Kasumi-1 (cell line): ENCODE measurements around the gene HPGDS.
"Not testable (repeated sequence)": the region's sequence is repeated elsewhere in the genome, so short reads cannot be mapped to it uniquely, and the experiment has no call there.

Experiments
- DNase-seq, 2 experiments: peaks; one replicate each; lab custom pipeline; 2025; lab: John Stamatoyannopoulos, UW

HPGDS gene

DNA sequence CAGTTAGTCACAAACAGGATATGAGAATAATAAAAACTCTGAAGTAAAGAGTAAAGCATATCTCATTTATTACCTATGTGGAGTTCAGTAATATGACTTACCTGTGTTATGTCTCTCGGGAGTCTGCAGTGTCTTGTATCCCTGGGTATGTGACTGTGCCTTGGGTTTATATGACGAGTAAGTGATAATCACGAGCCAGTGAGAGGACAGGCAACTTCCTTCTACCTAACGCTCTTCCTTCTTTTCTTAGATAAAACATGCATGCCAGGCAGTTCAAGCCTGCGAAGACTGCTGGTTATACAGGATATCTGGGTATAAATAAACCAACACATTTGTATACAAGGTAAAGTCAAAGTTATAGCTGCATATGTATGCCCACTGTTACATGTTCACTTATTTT lies at the start of gene HPGDS:
HPGDS (minus strand) TSS at position 143 of the 400 bp plus-strand sequence. CDS start 8,207 bp downstream, outside the sequence.
- peak in 1 of 2 experiments; percentile 22 for DNase-seq

DNA sequence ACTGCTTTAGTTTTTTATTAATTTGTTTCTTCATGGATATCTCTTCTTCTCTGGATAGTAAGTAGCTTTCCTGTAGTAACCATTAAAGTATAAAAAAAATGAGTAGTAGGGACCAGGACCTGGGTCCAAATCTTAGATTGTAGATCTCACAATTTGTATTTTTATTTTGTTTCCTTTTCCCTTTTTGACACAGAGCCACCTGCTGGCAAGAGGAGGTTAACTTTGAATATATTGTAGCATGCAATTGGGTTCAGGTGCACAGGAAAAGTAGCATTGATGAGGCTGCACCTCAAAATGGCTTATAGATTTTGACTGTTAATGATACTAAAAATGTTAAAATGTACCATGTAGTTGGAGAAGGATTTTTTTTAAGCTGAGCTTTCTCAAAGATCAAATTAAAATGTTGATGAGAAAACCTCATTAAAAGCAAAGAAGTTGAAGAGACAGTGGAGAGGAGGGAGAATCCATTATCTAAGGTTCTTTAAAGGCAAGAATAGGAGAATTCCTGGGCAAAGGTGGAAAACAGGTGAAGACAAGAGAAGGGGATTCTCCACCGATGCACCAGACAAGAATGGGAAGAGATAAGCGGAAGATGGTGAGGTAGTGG lies 48.3 kb upstream of the HPGDS start:
- peak; percentile 36 to 40 for DNase-seq

DNA sequence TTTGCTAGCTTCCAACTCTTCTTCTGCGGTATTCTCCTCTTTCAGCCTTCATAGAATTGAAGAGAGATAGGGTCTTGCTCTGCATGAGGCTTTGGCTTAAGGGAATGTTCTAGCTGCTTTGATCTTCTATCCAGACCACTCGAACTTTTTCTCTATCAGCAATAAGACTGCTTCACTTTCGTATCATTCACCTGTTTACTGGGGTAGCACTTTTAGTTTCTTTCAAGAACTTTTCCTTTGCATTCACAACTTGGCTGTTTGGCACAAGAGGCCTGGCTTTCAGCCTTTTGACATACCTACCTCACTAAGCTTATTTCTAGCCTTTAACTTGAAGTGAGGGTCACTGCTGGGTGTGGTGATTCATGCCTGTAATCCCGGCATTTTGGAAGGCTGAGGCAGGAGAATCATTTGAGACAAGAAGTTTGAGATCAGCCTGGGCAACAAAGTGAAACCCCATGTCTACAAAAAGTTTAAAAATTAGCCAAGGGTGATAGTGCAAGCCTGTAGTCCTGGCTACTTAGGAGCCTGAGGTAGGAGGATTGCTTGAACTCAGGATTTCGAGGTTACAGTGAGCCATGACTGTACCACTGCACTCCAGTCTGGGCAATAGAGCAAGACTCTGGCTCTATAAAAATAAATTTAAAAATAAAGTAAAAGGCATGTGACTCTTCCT lies 47.1 kb upstream of the HPGDS start:
- no peak for DNase-seq

DNA sequence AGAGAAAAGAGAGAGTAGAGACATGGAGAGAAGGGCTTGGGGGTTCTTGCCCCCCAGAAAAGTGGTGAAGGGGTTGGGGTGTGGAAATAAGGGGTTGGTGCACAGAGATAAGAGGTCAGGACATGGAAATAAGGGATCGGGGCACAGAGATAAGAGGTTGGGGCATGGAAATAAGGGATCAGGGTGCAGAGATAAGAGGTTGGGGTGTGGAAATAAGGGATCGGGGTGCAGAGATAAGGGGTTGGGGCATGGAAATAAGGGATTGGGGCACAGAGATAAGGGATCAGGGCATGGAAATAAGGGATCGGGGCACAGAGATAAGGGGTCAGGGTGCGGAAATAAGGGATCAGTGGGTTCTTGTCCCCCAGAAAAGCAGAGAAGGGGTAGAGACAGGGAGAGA lies 45.3 kb upstream of the HPGDS start:
- not testable (repeated sequence) for DNase-seq

DNA sequence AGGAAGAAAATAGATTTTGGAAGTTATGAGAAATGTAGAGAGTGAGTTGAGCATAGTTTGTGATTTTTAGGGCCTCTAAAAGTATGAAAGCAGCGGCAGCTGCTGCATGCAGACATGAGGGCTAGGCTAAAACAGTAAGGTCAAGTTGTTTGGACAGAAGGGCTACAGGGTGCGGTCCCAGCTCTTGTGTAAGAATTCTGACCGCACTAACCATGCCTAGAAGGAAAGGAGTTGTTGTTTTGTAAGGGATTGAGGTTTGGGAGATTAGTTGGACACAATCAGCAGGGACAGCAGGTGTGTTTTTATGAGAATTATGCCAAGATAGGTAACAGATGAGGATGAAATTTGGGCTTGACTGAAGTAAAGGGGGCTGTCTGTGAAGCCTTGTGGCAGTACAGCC lies 42.8 kb upstream of the HPGDS start:
- DNase-seq: not testable (repeated sequence)

DNA sequence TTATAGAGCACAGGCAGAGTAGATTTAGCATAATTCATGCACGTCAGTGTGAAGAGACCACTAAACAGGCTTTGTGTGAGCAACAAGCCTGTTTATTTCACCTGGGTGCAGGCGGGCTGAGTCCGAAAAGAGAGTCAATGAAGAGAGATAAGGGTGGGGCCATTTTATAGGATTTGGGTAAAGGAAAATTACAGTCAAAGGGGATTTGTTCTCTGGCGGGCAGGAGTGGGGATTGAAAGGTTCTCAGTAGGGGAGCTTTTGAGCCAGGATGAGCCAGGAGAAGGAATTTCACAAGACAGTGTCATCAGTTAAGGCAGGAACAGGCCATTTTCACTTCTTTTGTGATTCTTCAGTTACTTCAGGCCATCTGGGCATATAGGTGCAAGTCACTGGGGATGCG lies 40.3 kb upstream of the HPGDS start:
- DNase-seq: not testable (repeated sequence)

DNA sequence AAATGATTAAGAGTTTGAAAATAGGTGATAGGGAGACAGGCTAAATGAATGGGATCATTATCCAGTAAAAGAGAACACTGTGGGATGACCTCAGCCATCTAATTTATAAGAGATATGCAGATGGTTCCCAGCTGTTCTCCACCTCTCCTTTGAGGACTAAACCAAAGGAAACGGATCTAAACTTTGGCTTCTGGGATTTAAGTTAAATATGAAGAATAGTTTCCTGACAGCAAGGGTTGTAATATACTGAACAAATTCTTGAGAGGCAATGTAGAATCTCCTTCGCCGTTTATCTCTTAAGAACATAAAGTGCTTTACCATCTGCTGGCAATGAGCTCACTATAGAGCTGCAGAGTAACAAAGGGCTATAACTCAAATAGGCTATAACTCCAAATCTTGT lies 35.4 kb upstream of the HPGDS start:
- DNase-seq: no peak

DNA sequence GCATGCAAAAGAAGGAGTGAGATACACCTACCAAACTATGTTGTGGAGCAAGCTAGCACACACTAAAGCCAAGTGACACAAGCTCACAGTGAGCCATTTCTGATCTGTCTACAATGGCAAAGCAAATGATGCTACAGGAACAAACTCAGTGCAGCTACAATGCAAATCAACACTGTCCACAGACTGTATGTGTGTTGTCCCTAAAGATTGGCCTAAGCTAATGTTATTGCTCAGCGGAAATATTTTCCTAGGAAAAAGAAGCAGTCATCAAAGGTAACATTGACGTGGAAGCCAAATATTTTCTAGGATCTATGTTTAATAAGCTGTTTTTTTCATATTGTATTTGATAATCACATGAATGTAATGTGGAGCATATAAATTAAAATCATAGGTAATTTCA lies 34.7 kb upstream of the HPGDS start:
- DNase-seq: no peak

DNA sequence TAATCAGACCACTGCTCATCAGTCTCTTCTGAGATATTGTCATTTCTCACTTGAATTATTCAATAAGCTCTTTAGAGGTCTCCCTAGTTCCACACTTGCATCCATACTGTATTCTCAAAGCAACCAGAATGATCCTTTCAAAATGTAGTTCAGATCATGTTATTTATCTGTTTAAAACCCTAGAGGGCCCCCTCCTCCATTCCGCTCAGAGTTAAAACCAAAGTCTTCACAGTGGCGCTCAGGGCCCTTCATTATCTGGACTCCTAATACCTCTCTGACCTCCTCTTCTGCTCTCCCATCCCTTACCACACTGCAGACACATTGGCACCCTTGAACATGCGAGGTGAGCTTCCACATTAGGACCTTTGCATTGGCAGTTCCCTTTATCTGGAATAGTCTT lies 32.7 kb upstream of the HPGDS start:
- DNase-seq: no peak

DNA sequence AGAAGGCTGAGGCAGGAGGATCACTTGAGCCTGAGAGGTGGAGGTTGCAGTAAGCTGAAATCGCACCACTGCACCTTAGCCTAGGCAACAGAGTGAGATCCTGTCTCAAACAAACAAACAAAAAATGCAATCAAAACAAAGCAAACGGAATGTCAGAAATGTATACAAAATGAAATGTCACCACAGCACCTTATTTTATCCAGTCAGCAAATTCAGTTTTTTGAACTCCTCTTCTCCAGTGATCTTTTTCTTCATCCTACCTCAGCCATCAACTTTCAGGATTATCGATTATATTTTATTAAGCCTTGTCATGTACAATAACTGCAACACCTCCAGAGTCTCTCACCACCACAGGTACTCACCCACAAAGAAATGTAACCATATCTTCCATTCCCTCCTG lies 31.1 kb upstream of the HPGDS start:
- no peak for DNase-seq

DNA sequence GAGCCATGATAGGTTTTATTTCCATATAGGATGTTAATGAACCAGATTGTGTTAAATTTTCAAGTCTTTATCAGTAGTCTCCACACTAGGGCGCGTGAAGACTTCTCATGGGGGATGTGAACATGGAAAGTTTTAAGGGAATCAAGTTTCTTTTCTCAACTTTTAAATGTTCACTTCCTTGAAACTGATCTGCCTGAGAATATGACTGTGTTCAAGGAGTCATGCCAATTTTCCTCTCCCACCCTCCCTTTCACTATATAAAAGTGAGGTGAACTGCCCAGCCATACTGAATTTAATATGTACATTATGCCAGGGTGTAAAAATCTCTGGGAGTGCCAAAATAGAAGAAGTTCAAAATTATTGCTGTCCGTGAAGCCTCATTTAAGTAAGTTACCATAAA lies 30.4 kb upstream of the HPGDS start:
- no peak for DNase-seq

DNA sequence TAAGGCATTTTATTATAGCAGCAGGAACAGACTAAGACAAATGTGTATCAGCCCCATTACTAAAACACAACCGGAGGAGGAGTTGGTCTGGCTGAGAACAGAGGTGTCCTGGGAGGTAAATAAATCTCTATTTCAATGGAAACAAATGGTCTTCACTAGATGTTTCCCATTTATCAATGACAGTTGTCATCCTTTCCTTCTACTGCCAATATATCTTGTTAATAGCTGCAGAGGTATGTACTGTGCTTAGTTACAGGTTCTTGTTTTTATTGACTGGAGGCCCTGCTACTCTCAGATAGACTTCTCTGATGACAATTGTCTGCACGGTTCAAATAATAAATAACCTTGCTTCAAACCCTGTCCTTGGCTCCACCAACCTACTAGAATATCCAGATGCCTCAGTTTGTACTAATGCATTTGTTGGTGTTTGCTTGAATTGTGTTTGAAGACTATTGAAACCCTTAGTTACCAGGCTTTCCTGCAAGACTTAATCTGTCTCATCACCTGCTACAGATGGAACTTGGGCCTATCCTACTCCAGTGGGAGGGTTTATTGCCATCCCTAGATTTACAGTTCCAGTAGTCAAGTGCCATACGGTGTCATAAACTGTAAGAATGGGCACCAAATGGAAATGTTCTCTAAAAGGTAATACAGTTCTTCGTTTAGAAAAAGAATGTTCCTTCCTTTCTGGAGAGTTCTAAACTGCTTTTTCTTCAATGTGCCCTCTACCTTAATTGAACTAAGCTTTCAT lies 29.8 kb upstream of the HPGDS start:
- DNase-seq: no peak

DNA sequence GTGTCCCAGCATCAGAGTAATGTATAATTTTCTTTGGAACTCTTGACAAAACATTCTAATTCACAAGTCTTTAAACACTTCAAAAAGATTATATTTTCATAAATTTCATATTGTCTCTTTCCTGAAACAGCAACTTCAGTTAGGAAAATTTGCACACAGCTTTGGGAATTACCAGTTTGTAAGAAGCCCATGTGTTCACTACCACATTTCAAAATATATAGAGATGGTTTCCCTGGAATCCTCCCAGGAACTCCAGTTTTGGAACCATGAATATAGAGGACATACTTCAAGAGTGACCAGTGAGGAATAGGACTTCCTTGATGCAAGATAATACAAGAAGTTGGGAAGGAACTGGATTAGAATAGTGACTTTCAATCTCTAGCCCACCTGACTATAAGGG lies 28.7 kb upstream of the HPGDS start:
- no peak for DNase-seq

DNA sequence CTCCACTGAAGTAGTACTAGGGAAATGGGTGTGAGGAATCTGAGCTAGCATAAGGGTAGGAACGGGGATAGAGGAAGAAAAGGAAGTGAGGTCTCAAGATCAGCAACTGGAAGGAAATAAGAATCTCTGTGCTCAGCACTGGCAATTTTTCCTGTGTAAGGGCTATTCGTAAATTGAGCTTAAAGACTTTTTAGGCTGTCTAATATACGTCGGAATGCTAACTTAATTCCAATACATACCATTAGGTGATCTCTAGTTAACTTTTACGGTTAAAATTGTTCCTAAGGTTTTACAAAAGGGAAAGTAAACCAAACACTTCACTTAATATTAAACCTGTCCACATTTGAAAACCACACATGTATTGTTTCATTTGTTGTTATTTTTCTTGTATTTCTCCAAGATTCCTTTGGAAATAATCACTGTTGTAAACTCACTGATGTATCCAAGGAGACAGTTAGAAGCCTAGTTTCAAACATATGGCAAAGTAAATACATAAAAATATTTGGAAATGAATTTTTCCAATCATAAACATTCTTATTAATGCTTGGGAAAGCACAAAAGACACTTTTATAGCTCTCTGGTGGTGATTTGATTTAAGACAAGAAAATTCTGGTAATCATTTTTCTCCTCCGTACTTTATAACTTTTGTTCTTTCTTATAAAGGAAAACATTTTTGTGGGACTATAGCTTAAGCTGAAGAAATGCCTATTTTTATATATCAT lies 28.1 kb upstream of the HPGDS start:
- DNase-seq: no peak

DNA sequence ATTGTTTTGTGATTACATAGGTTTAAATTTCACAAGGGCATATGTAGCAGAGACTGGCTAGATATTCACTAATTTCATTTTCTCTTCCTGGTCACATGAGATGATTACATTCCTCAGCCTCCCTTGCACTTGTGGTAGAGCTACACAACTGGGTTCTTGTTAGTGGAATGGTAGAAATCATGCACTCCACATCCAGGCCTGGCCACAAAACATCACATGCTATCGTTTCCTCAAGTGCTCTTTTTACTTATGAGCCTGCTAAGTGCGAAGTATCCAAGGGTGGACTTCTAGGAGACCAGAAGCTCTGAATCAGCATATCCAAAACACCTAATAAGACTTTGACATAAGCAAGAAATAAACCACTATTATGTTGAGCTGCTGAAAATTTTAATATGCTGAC lies 26.4 kb upstream of the HPGDS start:
- DNase-seq: no peak

DNA sequence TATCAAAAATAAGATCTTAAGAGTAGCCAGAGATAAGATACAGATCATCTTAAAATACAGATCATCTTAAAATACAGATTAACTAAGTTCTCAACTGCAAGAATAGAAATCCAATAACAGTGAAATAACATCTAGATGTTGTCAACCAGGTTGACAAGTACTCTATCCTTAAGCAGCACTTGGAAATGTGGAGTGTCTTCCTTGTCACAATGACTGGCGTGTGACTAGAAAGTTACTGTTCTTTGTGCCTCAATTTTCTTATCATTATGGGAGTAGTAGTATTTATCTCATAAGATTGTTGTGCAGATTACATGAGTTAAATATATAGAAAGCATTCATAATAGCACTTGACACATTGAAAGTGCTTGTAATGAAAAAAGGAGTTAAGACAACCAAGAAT lies 25.8 kb upstream of the HPGDS start:
- DNase-seq: no peak

DNA sequence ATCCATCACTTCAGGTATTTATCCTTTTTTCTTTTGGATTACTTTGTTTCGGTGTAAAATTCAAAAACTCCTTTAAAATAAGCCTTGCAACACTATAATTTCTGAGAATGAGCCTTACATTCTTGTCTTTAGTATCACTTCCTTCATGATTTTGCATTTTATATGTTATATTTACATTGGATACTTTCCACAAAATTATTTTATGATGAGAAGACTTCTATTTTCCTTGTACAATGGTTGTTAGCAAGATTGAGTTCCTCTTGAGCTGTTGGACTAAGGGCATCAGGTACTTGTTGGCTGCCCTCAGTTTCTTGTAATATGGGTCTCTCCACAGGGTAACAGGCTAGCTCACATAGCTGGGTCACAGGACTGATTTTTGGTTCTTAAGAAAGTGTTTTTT lies 22.7 kb upstream of the HPGDS start:
- no peak for DNase-seq

DNA sequence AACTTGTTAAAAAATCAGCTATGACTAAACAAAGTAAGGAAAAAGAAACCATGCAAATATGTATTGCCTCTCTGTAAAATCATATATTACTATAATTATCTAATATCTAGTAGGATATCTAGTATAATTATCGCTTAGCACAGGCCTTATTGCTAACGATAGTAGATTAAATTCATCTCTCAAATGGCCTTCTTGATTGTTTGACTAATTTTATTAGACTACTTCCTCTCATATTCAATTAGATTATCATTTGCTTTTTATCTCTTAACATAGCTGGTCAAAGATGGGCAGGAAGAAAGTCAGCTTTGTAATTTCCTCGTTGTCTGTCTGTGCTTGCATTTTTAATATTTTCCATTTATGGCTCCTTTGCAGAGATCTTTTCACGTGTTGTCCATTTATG lies 21.9 kb upstream of the HPGDS start:
- no peak for DNase-seq

DNA sequence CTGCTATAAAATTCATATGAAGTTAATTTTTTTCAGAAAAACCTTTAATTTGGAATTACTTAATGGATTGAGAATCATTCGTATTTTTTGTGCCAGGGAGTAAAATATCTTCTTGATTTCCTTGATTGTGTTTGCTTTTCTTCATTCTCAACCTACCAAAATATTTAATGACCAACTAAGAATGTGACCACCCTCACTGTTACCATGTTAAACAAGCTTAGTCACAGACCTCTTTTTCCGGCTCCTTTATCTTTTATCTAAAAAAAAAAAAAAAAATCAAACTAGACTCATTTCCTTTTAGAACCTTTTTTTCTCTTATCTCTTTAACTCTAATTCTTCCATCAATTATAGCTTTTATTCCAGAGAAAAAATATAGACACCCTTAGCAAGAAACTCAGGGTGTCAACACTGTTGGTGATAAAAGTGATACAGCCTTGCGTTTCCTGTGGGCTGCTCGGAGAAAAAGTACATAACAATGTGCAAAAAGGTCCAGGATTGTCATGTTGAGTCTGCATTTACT lies 20.6 kb upstream of the HPGDS start:
- DNase-seq: no peak

DNA sequence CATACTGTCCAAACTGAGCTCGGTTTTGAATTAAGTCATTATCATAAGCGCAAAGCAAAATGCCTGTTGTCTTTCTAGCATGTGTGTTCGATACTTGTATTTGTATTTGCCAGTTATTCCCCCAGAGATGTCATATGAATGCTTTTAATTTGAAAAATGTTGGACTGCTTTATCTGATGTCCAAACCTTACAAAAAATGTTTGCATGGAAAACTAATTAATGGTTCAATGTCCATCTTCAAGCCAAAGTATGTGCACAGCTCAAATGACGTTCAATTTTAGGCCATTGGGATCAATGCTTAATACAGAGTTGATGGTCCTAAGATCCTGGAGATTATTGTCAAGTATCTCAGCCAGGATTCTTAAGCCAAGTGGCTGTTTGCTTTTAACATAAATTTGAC lies 17.2 kb upstream of the HPGDS start:
- no peak for DNase-seq

DNA sequence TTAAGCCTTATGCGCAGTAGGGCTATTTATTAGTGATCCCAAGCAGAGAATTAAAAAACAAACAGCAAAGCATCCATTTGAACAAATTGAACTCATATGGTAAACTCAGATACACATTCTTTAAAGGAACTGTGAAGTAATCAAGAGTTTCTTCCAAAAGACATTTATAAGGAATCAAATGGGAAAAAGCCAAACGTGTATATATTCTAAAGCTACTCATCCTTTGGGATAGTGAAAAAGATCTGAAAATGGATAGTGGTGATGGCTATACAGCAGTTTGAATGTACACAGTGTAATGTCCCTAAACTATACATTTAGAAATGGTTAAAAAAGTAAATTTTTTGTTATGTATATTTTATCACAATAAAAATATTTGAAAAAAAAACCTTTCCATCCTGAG lies 16.6 kb upstream of the HPGDS start:
- no peak for DNase-seq

DNA sequence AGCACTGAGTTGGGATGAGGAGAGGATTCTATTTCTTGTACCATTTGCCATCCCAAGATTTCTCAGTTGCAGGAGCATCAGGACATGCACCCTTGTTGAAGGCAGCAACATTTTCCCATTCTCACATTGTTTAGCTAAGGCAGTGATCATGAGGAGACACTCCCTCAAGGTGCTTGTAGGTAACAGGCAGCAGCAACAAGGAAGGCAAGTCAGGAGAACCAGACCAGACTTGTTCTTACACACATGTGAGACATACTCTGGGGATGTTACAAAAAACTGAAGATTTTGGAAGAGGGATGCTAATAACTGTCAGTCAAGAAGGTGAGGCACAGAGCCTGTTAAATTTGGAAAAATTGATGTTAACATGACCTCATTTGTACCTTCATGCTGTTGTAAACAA lies 15.5 kb upstream of the HPGDS start:
- DNase-seq: no peak

DNA sequence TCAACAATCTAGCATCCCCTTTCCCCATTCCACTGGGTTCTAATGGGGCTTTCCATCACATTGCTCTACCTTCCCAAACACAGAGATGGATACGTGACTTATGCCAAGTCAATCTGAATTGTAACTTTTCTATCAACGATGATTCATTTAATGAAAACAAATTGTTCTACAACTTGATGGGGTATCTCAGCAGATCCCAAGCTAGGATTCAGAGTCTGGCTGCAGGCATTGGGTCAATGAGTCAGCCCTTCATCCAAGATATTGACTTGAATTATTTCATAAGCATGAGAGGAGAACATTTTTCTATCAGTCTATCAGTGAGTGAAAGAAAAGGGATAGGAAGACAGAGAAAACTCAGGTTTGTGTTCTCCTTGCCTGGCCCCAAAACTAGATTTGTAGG lies 15.0 kb upstream of the HPGDS start:
- DNase-seq: no peak
